Mucosa of descending colon (tissue), 3 donors: ENCODE results near the gene OSBPL8. TPM values are rescaled to one million over a fixed set of nuclear protein-coding genes. Genes with fewer than 3 reads are reported as not detected.

Experiments
- ATAC-seq: fragments of 200-7000 bp; cut with Tn5 transposase; one replicate; pipeline ENCODE4 v1.9.1; 2020; ENCODE audit warnings: mild to moderate bottlenecking, moderate library complexity
- DNase-seq, 3 donors: peaks; one replicate each; pipeline ENCODE4 v3.0.0-alpha.2; 2020
- H3K36me3 ChIP-seq: fragments of 200-600 bp; one replicate; pipeline ENCODE4 v1.8.0; 2021; ENCODE audit warnings: low read depth, mild to moderate bottlenecking
- H3K4me1 ChIP-seq: fragments of 200-600 bp; one replicate; pipeline ENCODE4 v1.8.0; 2021; ENCODE audit warnings: low read depth, mild to moderate bottlenecking
- H3K4me3 ChIP-seq: fragments of 200-600 bp; one replicate; pipeline ENCODE4 v1.8.0; 2021; ENCODE audit warnings: mild to moderate bottlenecking
- H3K9me3 ChIP-seq: fragments of 200-600 bp; one replicate; pipeline ENCODE4 v1.8.0; 2021; ENCODE audit warnings: mild to moderate bottlenecking
- CTCF ChIP-seq: fragments of 200-600 bp; IDR thresholded peaks from one replicate; pipeline ENCODE4 v1.8.0; 2022; ENCODE audit warnings: antibody characterized with exemption, mild to moderate bottlenecking
- intact Hi-C, 2 donors: fragments of 100-400 bp; cut with DNase I in 1 of 2; cut with micrococcal nuclease in 1 of 2; formaldehyde crosslinking; loops; one replicate each; pipeline versions ENCODE4 v1.11.0 to v1.11.1; 2022; cut with DNase I, micrococcal nuclease
- total RNA-seq, 3 donors: library from RNA; stranded (reverse); fragmentation: NEBNext Ultra II Directional in 2 of 3; extraction: Animal tissue kit (Norgen Biotek cat#: 25700) in 2 of 3; gene quantifications; one replicate each; pipeline versions ENCODE4 v1.2.1 to v1.2.4, GENCODE V29; 2021 to 2023
- donor health status: DM: no; HTN: no; CAD: no; lungs with moderate emphysema.
- donor health status: DM: no; HTN: no; CAD: no.
- donor health status: DM: no; HTN: yes; CAD: no.

OSBPL8 gene
- total RNA-seq, 3 donors from 2014 or later: 26.3 to 56.0 (median 26.9) TPM

GRCh38 chr12:76455582-76456345 is 103.8 kb downstream of the OSBPL8 start:
- Histone ChIP-seq H3K36me3 (no peaks in the 10 kb centered on the region), H3K4me3 (no peak overlapping the region), H3K4me1 (no peaks in the 10 kb centered on the region), H3K9me3 (no peaks in the 10 kb centered on the region)
- peak; percentile 78 for ATAC-seq
- intact Hi-C loops: no loop called here
- TF ChIP-seq CTCF: no peak
- DNase-seq: peak in 1 of 3 donors; percentile 20

- intact Hi-C loops: no loop called here
- ATAC-seq (no peak), DNase-seq (no peak)
- Histone ChIP-seq H3K4me1 (no peaks in the 10 kb centered on the region), H3K36me3 (no peaks in the 10 kb centered on the region), H3K4me3 (no peak overlapping the region), H3K9me3 (no peaks in the 10 kb centered on the region)
- no peak for TF ChIP-seq CTCF
Observed at GRCh38 chr12:76451528-76451927, 108.0 kb downstream of the OSBPL8 start.

- intact Hi-C loops: no loop called here
- no peak for ATAC-seq
- TF ChIP-seq CTCF: no peak
Observed at GRCh38 chr12:76450690-76451089, 108.9 kb downstream of the OSBPL8 start.

GRCh38 chr12:76449993-76450392 is 109.6 kb downstream of the OSBPL8 start:
- no peaks in the 10 kb centered on the region for H3K9me3 ChIP-seq
- H3K36me3 ChIP-seq: no peaks in the 10 kb centered on the region
- intact Hi-C loops: no loop called here
- H3K4me3 ChIP-seq: no peak overlapping the region
- no peak for TF ChIP-seq CTCF
- no peaks in the 10 kb centered on the region for H3K4me1 ChIP-seq
- DNase-seq (no peak), ATAC-seq (no peak)

More at GRCh38 chr12:76450690-76451089, 108.9 kb downstream of the OSBPL8 start:
- DNase-seq: no peak
- H3K36me3 ChIP-seq: no peaks in the 10 kb centered on the region
- H3K9me3 ChIP-seq: no peaks in the 10 kb centered on the region
- no peak overlapping the region for H3K4me3 ChIP-seq
- H3K4me1 ChIP-seq: no peaks in the 10 kb centered on the region

GRCh38 chr12:76449583-76449982 is 110.0 kb downstream of the OSBPL8 start:
- DNase-seq (no peak), ATAC-seq (no peak)
- TF ChIP-seq CTCF: no peak
- H3K36me3 ChIP-seq: no peaks in the 10 kb centered on the region
- intact Hi-C loops: no loop called here
- no peak overlapping the region for H3K4me3 ChIP-seq
- H3K4me1 ChIP-seq: no peaks in the 10 kb centered on the region
- no peaks in the 10 kb centered on the region for H3K9me3 ChIP-seq
